ENCODE data around the gene ESR2.

ESR2 gene

DNA sequence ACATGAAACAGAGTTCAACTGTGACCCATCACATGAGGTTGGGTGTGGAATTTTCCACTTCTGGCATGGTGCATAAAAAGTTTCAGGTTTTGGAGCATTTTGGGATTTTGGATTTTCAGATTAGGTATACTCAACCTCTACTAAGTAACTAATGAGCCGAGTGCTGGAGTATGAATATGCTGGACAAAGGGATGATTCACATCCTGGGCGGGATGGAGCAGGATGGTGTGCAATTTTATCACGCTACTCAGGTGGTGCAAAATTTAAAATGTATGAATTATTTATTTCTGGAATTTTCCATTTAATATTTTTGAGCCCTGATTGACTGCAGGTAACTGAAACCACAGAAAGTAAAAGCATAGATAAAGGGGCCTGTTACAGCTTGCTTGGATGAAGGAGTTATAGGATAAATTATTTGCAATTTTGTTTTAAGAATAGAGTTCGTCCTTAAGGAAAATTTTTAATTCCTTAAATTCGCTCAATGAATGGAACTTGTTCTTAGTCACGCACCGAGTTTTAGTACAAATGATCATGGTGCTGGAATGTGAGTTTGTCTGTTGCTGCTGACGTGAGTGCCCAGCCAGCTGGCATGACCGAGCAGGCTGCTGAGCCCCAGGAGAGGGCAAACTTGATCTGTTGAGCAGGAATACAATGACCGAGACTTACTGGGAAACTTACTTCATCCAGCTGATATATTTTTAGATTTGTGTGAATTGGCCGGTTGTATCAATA lies 176.3 kb downstream of the ESR2 start:
- TF ChIP-seq, protein P1, sequence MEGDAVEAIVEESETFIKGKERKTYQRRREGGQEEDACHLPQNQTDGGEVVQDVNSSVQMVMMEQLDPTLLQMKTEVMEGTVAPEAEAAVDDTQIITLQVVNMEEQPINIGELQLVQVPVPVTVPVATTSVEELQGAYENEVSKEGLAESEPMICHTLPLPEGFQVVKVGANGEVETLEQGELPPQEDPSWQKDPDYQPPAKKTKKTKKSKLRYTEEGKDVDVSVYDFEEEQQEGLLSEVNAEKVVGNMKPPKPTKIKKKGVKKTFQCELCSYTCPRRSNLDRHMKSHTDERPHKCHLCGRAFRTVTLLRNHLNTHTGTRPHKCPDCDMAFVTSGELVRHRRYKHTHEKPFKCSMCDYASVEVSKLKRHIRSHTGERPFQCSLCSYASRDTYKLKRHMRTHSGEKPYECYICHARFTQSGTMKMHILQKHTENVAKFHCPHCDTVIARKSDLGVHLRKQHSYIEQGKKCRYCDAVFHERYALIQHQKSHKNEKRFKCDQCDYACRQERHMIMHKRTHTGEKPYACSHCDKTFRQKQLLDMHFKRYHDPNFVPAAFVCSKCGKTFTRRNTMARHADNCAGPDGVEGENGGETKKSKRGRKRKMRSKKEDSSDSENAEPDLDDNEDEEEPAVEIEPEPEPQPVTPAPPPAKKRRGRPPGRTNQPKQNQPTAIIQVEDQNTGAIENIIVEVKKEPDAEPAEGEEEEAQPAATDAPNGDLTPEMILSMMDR (IDR thresholded peaks at IDR 0.05; ENCODE audit: low read depth, low read length): no peak
- H3K4me3 ChIP-seq (replicated peaks in 1 of 2; ENCODE audit: low read depth in 2 of 2, low read length in 2 of 2): no peak overlapping the region
- DNase-seq (ENCODE audit: low read depth in 2 of 2): peak; percentile 56 to 83

DNA sequence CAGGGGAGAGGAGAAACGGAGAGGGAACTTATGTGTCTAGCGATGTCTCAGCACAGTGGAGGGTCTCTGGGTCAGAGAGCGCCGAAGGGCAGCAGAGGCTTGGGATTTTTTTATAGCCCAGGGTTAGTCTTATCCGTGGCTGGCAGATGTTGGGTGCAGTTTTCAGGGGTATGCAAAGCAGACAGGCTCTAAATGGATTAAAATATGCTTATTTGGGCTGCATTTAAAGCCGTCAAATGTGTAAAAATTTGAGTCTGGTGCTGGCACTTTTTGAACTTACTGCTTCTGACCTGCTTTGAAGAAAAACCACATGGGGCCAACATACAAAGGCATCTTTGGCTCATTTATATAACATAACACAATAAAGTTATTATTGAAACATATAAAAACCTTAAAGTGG lies 178.8 kb downstream of the ESR2 start:
- no peak for DNase-seq (ENCODE audit: low read depth in 2 of 2)
- TF ChIP-seq, protein P1 (IDR thresholded peaks at IDR 0.05; ENCODE audit: low read depth, low read length): no peak
- H3K4me3 ChIP-seq (replicated peaks in 1 of 2; ENCODE audit: low read depth in 2 of 2, low read length in 2 of 2): no peak overlapping the region

DNA sequence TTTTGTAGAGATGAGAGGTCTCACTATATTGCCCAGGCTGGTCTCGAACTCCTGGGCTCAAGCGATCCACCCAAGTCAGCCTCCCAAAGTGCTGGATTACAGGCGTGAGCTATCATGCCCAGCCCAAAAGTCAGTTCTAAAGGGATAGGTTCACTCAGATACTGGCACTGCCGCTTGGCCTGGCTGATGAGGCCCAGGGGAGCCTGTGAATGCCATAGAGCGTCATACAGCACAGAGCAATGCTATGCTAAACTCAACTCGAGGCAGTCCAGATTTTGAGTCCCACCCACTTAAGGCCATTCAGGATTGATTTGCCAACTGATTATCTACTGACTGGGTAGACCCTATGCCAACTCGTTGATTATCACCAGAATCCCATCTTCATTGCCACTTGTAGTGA lies 179.4 kb downstream of the ESR2 start:
- TF ChIP-seq, protein P1 (IDR thresholded peaks at IDR 0.05; ENCODE audit: low read depth, low read length): no peak
- H3K4me3 ChIP-seq (replicated peaks in 1 of 2; ENCODE audit: low read depth in 2 of 2, low read length in 2 of 2): no peak overlapping the region
- DNase-seq (ENCODE audit: low read depth in 2 of 2): no peak

DNA sequence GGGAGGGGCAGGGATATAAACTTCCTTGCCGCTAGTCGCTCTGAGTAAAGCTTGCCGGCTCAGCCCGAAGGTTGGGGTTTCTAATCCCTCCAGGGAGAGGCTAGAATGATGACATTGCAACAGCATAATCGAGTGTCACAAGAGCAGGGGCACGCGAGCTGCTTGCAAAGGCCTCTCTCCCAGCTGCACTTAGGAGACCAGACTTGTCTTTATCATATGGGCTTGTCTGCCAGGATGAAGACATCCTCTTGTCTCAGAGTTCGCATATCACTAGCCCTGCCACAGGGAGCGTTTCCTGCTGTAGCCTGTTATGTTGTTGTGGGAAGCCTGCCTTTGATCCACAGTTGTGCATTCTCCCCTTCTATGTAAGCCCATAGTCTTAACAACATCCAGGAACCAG lies 180.0 kb downstream of the ESR2 start:
- H3K4me3 ChIP-seq (replicated peaks in 1 of 2; ENCODE audit: low read depth in 2 of 2, low read length in 2 of 2): no peak overlapping the region
- TF ChIP-seq, protein P1 (IDR thresholded peaks at IDR 0.05; ENCODE audit: low read depth, low read length): no peak
- peak; percentile 36 to 56 for DNase-seq (ENCODE audit: low read depth in 2 of 2)

GRCh38 chr14:64112867-64113678 lies 181.1 kb downstream of the ESR2 start:
- no peak for DNase-seq (ENCODE audit: low read depth in 2 of 2)
- TF ChIP-seq, protein P1 (IDR thresholded peaks at IDR 0.05; ENCODE audit: low read depth, low read length): no peak
- H3K4me3 ChIP-seq (replicated peaks in 1 of 2; ENCODE audit: low read depth in 2 of 2, low read length in 2 of 2): no peak overlapping the region

DNA sequence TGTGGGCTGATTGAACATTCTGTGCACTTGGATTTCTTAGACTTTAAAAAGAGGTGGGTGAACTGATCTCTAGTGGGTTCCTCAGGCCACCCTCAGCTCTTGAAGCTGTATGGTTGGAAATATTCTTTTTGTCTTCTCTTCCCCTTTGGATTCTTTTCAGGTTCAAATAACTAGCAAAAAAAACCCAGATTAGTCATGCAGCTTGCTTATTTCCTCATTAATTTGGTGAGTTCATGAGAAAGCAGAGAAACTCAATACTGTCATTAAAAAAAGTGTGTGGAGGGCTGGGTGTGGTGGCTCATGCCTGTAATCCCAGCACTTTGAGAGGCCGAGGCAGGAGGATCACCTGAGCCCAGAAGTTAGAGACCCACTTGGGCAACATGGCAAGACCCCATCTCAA lies 183.4 kb downstream of the ESR2 start:
- TF ChIP-seq, protein P1 (IDR thresholded peaks at IDR 0.05; ENCODE audit: low read depth, low read length): no peak
- DNase-seq (ENCODE audit: low read depth in 2 of 2): peak in 1 of 2 donors; percentile 28
- H3K4me3 ChIP-seq (replicated peaks in 1 of 2; ENCODE audit: low read depth in 2 of 2, low read length in 2 of 2): no peak overlapping the region

All from cardiac fibroblast (primary cell).